ENCODE results near the gene ANKK1. TPM values are rescaled to one million over a fixed set of nuclear protein-coding genes. Genes with fewer than 3 reads are reported as not detected.

The ANKK1 gene
- total RNA-seq, 1 donor from 2014 or later: 1.5 TPM

DNA sequence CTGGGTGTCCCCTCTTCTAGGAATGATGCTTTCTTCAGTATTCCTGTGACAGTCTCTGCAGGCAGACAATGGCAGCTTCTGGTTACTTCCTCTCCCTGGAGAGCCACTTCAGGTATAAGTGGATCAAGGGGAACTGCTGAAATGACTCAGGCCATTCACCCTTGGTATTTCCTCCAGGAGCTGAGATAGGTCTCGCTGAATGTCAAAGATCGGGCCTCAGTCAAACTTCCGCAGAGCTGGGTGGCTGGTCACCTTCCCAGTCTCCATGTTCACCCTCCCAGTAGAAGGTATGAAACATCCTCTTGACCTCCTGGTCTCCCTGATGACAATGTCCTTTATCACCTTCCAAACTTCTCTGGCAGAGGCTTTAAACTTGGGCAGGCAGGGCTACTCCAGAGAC lies 1.8 kb upstream of the ANKK1 start:
- Histone ChIP-seq H3K36me3 (no peaks in the 10 kb centered on the region), H3K27ac (no peak overlapping the region), H3K4me1 (peaks cover 18% of the 10 kb centered on the region), H3K27me3 (no peaks in the 10 kb centered on the region), H3K9me3 (no peaks in the 10 kb centered on the region), H3K4me3 (no peak overlapping the region)
- no peak for DNase-seq (ENCODE audit: extremely low spot score in 2 of 2)
- intact Hi-C loops (cut with DNase I): no loop called here
- no peak for TF ChIP-seq POLR2A (IDR thresholded peaks at IDR 0.05)

DNA sequence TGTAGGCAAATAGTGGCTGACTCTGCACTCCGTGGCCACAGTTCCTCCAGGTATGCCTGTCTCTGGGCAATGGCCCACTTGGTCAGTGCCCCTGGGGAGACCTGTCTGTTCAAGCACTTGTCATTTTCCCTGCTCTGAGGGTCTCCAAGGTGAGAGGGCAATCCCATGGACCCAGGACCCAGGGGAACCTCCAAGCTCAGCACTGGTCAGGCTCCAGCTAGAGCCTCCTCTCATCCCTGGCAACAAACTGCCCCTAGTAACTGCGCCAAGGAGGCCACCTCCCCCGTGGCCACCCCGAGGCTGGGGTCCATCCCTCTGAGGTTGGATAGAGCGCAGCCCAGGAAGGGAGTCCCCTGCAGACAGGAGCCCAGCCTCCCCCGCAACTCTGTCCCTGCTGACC lies 713 bp upstream of the ANKK1 start:
- DNase-seq (ENCODE audit: extremely low spot score in 2 of 2): no peak
- Histone ChIP-seq H3K27ac (no peak overlapping the region), H3K36me3 (no peaks in the 10 kb centered on the region)

DNA sequence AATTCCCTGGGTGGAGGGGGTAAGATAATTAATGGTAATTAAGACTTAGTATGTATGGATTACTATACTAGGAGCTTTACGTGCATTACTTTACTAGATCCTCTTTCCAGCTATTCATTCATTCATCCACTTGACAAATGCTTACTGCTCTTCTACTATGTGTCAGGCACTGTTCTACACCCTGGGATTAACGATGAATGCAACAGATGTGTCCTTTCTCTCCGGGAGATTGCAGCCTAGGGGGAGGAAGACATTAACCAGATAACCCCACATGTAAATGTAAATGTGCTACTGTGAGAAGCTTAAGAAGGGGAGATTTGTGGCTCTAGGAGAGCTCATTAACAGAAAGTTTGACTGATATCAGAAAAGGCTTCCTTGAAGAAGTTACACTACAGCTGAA lies 1.7 kb downstream of the ANKK1 start:
- intact Hi-C loops (cut with DNase I): no loop called here
- Histone ChIP-seq H3K27ac (no peak overlapping the region), H3K9me3 (no peaks in the 10 kb centered on the region), H3K4me3 (no peak overlapping the region), H3K4me1 (peaks cover 18% of the 10 kb centered on the region), H3K27me3 (no peaks in the 10 kb centered on the region), H3K36me3 (no peaks in the 10 kb centered on the region)
- no peak for DNase-seq (ENCODE audit: extremely low spot score in 2 of 2)
- TF ChIP-seq POLR2A (IDR thresholded peaks at IDR 0.05): no peak
- TF ChIP-seq, protein P1, sequence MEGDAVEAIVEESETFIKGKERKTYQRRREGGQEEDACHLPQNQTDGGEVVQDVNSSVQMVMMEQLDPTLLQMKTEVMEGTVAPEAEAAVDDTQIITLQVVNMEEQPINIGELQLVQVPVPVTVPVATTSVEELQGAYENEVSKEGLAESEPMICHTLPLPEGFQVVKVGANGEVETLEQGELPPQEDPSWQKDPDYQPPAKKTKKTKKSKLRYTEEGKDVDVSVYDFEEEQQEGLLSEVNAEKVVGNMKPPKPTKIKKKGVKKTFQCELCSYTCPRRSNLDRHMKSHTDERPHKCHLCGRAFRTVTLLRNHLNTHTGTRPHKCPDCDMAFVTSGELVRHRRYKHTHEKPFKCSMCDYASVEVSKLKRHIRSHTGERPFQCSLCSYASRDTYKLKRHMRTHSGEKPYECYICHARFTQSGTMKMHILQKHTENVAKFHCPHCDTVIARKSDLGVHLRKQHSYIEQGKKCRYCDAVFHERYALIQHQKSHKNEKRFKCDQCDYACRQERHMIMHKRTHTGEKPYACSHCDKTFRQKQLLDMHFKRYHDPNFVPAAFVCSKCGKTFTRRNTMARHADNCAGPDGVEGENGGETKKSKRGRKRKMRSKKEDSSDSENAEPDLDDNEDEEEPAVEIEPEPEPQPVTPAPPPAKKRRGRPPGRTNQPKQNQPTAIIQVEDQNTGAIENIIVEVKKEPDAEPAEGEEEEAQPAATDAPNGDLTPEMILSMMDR (IDR thresholded peaks at IDR 0.05): no peak
- no peak for TF ChIP-seq POLR2AphosphoS5 (IDR thresholded peaks at IDR 0.05; ENCODE audit: insufficient read depth in 1 of 2, low read depth in 1 of 2)

More for the DNA sequence above, 713 bp upstream of the ANKK1 start:
- TF ChIP-seq POLR2A (IDR thresholded peaks at IDR 0.05): no peak
- TF ChIP-seq, protein P1 (IDR thresholded peaks at IDR 0.05): no peak
- TF ChIP-seq POLR2AphosphoS5 (IDR thresholded peaks at IDR 0.05; ENCODE audit: insufficient read depth in 1 of 2, low read depth in 1 of 2): no peak
- H3K4me3 ChIP-seq: no peak overlapping the region
- peaks cover 18% of the 10 kb centered on the region for H3K4me1 ChIP-seq
- H3K9me3 ChIP-seq: no peaks in the 10 kb centered on the region
- H3K27me3 ChIP-seq: no peaks in the 10 kb centered on the region
- intact Hi-C loops (cut with DNase I): no loop called here

DNA sequence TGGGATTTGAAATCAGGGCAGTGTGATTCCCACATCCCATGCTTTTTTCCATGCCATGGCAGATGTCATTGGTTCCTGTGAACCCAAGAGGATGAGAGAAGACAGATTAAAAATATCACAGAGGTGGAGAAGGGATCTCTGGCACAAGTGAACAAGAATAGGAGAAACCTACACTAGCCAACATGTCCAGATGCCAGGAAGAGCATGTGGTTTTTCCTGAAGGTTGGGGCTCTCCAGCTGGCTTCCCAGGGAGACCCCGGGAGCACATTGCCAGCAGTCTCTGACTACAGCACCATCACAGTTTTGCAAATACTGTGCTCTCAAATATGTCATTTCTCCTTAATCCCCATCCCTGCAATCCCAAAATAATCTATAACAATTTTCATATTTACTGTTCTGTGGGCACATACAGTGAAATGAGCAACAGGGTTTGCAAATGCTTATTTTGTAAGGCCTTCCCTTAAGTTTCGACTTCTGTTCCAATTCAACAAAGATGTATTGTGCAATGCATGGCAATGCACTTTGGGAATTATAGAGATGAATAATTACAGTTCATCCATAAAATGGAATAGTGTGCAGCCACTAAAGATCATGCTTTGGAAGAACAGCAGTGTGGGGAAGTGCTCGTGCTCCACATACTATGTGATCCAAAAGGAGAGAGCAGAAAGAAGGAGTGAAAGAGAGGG lies 4.8 kb downstream of the ANKK1 start:
- no peak overlapping the region for H3K27ac ChIP-seq
- no peak for DNase-seq (ENCODE audit: extremely low spot score in 2 of 2)
- TF ChIP-seq, protein P1 (IDR thresholded peaks at IDR 0.05): no peak
- TF ChIP-seq POLR2A (IDR thresholded peaks at IDR 0.05) (no peak), POLR2AphosphoS5 (IDR thresholded peaks at IDR 0.05; ENCODE audit: insufficient read depth in 1 of 2, low read depth in 1 of 2) (no peak)
- H3K4me3 ChIP-seq: no peak overlapping the region
- intact Hi-C loops (cut with DNase I): no loop called here
- no peaks in the 10 kb centered on the region for H3K27me3 ChIP-seq
- H3K9me3 ChIP-seq: no peaks in the 10 kb centered on the region
- no peaks in the 10 kb centered on the region for H3K36me3 ChIP-seq
- peaks cover 5% of the 10 kb centered on the region for H3K4me1 ChIP-seq

DNA sequence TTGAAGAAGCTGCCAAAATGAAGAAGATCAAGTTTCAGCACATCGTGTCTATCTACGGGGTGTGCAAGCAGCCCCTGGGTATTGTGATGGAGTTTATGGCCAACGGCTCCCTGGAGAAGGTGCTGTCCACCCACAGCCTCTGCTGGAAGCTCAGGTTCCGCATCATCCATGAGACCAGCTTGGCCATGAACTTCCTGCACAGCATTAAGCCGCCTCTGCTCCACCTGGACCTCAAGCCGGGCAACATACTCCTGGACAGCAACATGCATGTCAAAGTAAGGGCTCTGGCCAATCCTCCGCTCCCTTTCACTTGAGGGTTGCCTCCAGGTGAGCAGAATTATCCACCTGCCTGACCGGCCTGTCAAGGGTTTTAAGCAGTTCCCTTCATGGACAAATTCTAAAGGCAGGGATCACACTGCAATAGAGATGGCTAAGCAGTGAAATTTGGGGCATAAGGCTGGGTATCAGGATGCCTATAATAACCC lies 6.0 kb downstream of the ANKK1 start:
- intact Hi-C loops (cut with DNase I): no loop called here
- H3K4me1 ChIP-seq: no peaks in the 10 kb centered on the region
- H3K27me3 ChIP-seq: no peaks in the 10 kb centered on the region
- no peak overlapping the region for H3K4me3 ChIP-seq
- no peaks in the 10 kb centered on the region for H3K36me3 ChIP-seq
- no peak overlapping the region for H3K27ac ChIP-seq
- H3K9me3 ChIP-seq: no peaks in the 10 kb centered on the region
- DNase-seq (ENCODE audit: extremely low spot score in 2 of 2): no peak
- TF ChIP-seq POLR2AphosphoS5 (IDR thresholded peaks at IDR 0.05; ENCODE audit: insufficient read depth in 1 of 2, low read depth in 1 of 2) (no peak), POLR2A (IDR thresholded peaks at IDR 0.05) (no peak)
- TF ChIP-seq, protein P1 (IDR thresholded peaks at IDR 0.05): no peak

Measured in vagina (tissue), 2 donors.